HEK293T (cell line): Measurements from ENCODE around the gene HIRA.

ENCODE experiments used
- CTCF ChIA-PET: fragments of 350-600 bp; formaldehyde crosslinking; extraction: SDS; loops from one replicate; lab custom pipeline; 2021; ENCODE audit warnings: antibody characterized with exemption, inconsistent platforms; lab: Yijun Ruan, JAX
- POLR2A ChIA-PET: fragments of 350-600 bp; formaldehyde crosslinking; extraction: SDS; loops from one replicate; lab custom pipeline; 2020; ENCODE audit warnings: antibody characterized with exemption, inconsistent platforms; lab: Yijun Ruan, JAX
- DNase-seq: peaks from one replicate; pipeline ENCODE4 v3.0.0; 2012; ENCODE audit warnings: mixed read lengths; ENCODE audit errors: extremely low spot score
- ARNT ChIP-seq: fragments of 450-650 bp; IDR thresholded peaks from 2 replicates; pipeline ENCODE4 v1.6.1; 2017; ENCODE audit warnings: mild to moderate bottlenecking
- BHLHE40 ChIP-seq: fragments of 450-650 bp; IDR thresholded peaks from 2 replicates; pipeline ENCODE4 v1.6.1; 2016; ENCODE audit warnings: mild to moderate bottlenecking, moderate library complexity, borderline replicate concordance
- CTBP1 ChIP-seq: fragments of 450-650 bp; IDR thresholded peaks from 2 replicates; pipeline ENCODE4 v1.6.1; 2016; ENCODE audit warnings: borderline replicate concordance
- ELF4 ChIP-seq: fragments of 450-650 bp; IDR thresholded peaks from 2 replicates; pipeline ENCODE4 v1.6.1; 2017; ENCODE audit warnings: antibody characterized with exemption
- FOXA1 ChIP-seq: fragments of 450-650 bp; IDR thresholded peaks from 2 replicates; pipeline ENCODE4 v1.6.1; 2016; ENCODE audit warnings: mild to moderate bottlenecking
- FOXK2 ChIP-seq: fragments of 450-650 bp; IDR thresholded peaks from 2 replicates; pipeline ENCODE4 v1.6.1; 2016; ENCODE audit warnings: mild to moderate bottlenecking
- FOXM1 ChIP-seq: fragments of 450-650 bp; IDR thresholded peaks from 2 replicates; pipeline ENCODE4 v1.6.1; 2017; ENCODE audit warnings: mild to moderate bottlenecking, borderline replicate concordance
- HDGF ChIP-seq: fragments of 450-650 bp; IDR thresholded peaks from 2 replicates; pipeline ENCODE4 v1.6.1; 2017; ENCODE audit warnings: antibody characterized with exemption, borderline replicate concordance
- L3MBTL2 ChIP-seq: fragments of 450-650 bp; conservative IDR thresholded peaks from 2 replicates; pipeline ENCODE4 v1.6.1; 2016; ENCODE audit warnings: mild to moderate bottlenecking
- LEF1 ChIP-seq: fragments of 450-650 bp; IDR thresholded peaks from 2 replicates; pipeline ENCODE4 v1.6.1; 2017; ENCODE audit warnings: mild to moderate bottlenecking, borderline replicate concordance
- NFRKB ChIP-seq: fragments of 450-650 bp; IDR thresholded peaks from 2 replicates; pipeline ENCODE4 v1.6.1; 2016; ENCODE audit warnings: mild to moderate bottlenecking, moderate library complexity
- SP1 ChIP-seq: fragments of 450-650 bp; IDR thresholded peaks from 2 replicates; pipeline ENCODE4 v1.6.1; 2017
- SUZ12 ChIP-seq: fragments of 450-650 bp; IDR thresholded peaks from 2 replicates; pipeline ENCODE4 v1.6.1; 2016; ENCODE audit warnings: mild to moderate bottlenecking
- TARDBP ChIP-seq: fragments of 450-650 bp; IDR thresholded peaks from 2 replicates; pipeline ENCODE4 v1.6.1; 2016
- ZNF384 ChIP-seq: fragments of 450-650 bp; IDR thresholded peaks from 2 replicates; pipeline ENCODE4 v1.6.1; 2016
- TF ChIP-seq, protein P1 (sequence below): fragments of 450-650 bp; IDR thresholded peaks from 2 replicates; pipeline ENCODE4 v1.6.1; 2016

Gene HIRA

DNA sequence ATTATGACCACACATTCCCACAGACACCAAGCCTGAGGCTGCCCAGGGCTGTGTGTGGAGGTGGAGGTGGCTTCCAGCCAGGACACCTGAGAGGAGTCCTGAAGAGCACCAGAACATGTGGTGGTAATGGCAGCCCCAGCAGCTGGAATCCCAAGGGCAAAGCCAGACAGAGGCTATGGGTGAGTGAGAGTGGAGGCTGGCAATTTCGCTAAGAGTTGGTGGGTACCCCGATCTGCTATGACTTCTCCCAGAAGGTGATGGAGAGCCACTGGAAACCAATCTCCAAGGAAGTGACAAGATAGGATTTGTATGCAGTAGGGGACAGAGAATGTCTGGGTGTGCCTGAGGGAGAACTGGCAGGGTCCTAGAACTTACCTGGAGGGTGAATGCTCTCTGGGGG, 70.7 kb downstream of the HIRA start:
- TF ChIP-seq, protein P1, sequence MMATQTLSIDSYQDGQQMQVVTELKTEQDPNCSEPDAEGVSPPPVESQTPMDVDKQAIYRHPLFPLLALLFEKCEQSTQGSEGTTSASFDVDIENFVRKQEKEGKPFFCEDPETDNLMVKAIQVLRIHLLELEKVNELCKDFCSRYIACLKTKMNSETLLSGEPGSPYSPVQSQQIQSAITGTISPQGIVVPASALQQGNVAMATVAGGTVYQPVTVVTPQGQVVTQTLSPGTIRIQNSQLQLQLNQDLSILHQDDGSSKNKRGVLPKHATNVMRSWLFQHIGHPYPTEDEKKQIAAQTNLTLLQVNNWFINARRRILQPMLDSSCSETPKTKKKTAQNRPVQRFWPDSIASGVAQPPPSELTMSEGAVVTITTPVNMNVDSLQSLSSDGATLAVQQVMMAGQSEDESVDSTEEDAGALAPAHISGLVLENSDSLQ = no peak
- TF ChIP-seq SUZ12 (no peak), L3MBTL2 (no peak), FOXM1 (no peak), LEF1 (no peak), ELF4 (no peak), HDGF (no peak), ZNF384 (no peak), FOXA1 (no peak)
- ChIA-PET POLR2A (no interaction called here), CTCF (no interaction called here)
- DNase-seq = peak; percentile 4

DNA sequence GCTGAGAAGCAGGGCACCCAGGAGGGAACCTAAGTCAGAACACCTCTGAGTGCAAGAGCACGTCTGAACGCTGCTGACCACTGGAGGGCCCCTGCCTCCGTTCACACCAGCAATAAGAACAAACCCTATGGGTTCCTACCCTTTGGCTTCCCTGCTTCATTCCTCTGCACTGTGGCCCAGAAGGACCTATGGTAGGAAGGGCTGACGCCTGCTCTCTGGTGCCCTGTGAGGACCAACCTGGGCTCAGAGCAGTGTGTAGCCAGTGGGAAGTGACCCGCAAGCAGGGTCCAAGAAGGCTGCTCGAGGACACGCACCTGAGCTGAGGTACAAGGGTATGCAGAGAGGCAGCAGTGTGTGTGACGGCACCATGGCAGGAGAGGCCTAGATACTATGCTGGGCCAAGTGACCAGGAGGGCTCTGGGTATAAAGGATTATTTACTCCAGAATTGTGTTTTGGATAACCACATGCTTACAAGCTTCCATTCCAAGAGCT, 71.2 kb downstream of the HIRA start:
- TF ChIP-seq ARNT (no peak), CTBP1 (no peak), SP1 (no peak), L3MBTL2 (no peak), FOXA1 (no peak), SUZ12 (no peak), TARDBP (no peak), LEF1 (no peak), ZNF384 (no peak), FOXM1 (no peak)
- TF ChIP-seq, protein P1 = no peak
- ChIA-PET POLR2A (no interaction called here), CTCF (no interaction called here)
- no peak for DNase-seq

DNA sequence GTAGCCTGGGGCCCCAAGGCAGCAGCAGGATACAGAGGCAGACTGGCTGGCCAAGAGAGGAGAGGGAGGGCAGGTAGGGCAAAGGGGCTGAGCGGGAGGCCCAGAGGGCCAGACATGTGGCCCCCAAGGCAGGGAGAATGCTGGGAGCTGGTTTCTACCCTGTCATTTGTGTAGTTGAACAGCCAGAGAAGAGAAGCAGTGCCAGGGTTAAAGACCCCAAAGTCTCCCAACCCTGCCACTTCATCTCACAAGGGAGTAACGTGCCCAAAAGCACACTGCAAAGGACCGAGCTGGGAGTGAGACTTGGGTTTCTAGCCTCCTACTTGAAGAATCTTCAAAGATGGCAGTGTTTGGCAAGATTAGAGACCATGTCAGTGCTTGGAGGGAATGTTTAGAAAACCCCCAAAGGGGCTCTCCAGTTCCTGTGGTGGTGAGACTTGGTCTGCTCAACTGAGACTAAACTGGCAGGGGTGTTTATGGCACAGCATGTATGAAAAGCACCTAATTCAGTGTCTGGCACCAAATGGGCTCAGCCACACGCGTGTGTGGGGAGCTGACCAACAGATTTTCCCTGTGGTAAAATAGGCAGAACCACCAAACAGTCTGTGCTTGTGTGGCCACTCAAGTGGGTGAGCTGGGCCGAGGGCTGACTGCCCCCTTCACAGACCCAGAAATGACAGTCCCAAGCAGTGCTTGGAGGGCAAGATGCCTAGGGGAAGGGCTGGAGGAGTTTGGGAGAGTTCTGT, 71.8 kb downstream of the HIRA start:
- TF ChIP-seq TARDBP (no peak), FOXM1 (no peak), FOXA1 (no peak), BHLHE40 (no peak), CTBP1 (no peak), ZNF384 (no peak), LEF1 (no peak), SUZ12 (no peak), NFRKB (no peak), ARNT (no peak), FOXK2 (no peak), SP1 (no peak), L3MBTL2 (no peak), HDGF (no peak), ELF4 (no peak)
- TF ChIP-seq, protein P1 = no peak
- ChIA-PET POLR2A (no interaction called here), CTCF (no interaction called here)
- peak; percentile 5 for DNase-seq

DNA sequence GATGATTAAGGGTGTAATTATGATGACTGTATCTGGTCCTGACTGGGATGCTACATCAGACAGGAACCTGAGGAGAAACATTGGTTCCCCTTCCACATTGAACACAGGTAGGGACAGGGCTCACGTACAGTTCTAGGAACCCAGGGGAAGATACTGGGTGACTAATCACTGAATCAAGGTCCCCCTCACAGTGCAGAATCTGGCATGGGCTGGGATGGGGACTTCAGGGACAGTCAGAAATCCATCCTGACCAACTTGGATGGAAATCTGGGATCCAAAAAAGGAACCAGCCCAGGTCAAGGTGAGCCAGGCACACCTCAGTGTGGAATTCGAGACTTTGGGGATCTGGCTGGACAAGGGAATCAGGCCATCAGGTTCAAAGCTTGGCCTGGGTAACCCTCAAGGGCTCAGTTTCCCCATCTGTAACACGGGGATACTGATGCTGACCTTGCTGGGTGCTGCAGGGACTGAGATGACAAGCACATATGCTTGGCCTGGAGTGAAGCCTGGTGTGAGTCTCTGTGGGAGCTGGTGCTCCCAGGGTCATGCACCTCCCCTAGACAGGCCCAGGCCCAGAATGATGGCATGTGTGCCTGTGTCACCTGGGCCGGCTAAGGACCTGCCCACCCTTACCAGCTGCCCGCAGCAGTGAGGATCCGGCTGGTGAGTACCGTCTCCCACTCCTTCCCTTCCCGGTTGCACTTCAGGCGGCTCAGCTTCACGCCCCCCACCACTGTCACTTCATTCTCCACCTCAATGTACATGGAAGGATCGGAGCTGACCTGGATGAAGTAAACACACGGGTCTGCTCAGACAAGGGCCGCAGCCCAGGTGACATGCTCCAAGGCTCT, 72.6 kb downstream of the HIRA start:
- ChIA-PET POLR2A (no interaction called here), CTCF (no interaction called here)
- peak; percentile 5 for DNase-seq
- TF ChIP-seq BHLHE40 (no peak), ELF4 (no peak), FOXA1 (no peak), ZNF384 (no peak), SUZ12 (no peak), L3MBTL2 (no peak), ARNT (no peak), CTBP1 (no peak), NFRKB (no peak), LEF1 (no peak), FOXM1 (no peak), HDGF (no peak), SP1 (no peak), TARDBP (no peak), FOXK2 (no peak)
- TF ChIP-seq, protein P1 = no peak

DNA sequence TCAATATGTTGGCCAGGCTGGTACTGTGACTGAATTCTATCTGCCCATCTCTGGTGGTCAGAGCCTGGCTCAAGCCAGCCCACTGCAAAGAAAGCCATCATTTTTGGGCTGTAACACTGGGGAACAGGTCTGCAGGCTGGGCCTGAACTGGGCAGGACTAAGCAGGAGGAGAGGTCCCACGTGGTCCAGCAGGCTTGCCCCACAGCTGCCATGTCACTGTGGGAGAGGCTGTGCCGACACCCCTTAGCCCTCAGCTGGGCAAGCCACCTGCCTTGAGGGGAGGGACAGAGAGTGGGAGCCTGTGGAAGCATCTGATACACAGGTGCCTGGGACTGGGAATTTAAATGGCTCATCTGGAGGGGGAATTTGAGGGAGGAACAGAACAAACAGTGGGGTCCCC, 73.3 kb downstream of the HIRA start:
- ChIA-PET CTCF (no interaction called here), POLR2A (interaction anchor here (0.9 kb wide), 1 partner anchor 113 kb away, joined by 3 read pairs; no protein-coding TSS in a partner anchor)
- peak; percentile 3 for DNase-seq
- TF ChIP-seq FOXK2 = no peak
- no peak for TF ChIP-seq L3MBTL2
- TF ChIP-seq BHLHE40 = no peak
- TF ChIP-seq FOXM1 = no peak
- TF ChIP-seq, protein P1 = no peak
